GM20431 (cell line): Measurements from ENCODE around the gene DFFB.
"Not testable (repeated sequence)": the region's sequence is repeated elsewhere in the genome, so short reads cannot be mapped to it uniquely, and the experiment has no call there.

ENCODE experiments used
- in situ Hi-C: fragments of 300-500 bp; cut with MseI, MboI; formaldehyde crosslinking; loops from one replicate; pipeline ENCODE4 v1.15.0; 2020; ENCODE audit warnings: low sequenced_read_pairs; ENCODE audit not compliant: unreplicated experiment

The DFFB gene, protein sequence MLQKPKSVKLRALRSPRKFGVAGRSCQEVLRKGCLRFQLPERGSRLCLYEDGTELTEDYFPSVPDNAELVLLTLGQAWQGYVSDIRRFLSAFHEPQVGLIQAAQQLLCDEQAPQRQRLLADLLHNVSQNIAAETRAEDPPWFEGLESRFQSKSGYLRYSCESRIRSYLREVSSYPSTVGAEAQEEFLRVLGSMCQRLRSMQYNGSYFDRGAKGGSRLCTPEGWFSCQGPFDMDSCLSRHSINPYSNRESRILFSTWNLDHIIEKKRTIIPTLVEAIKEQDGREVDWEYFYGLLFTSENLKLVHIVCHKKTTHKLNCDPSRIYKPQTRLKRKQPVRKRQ

DNA sequence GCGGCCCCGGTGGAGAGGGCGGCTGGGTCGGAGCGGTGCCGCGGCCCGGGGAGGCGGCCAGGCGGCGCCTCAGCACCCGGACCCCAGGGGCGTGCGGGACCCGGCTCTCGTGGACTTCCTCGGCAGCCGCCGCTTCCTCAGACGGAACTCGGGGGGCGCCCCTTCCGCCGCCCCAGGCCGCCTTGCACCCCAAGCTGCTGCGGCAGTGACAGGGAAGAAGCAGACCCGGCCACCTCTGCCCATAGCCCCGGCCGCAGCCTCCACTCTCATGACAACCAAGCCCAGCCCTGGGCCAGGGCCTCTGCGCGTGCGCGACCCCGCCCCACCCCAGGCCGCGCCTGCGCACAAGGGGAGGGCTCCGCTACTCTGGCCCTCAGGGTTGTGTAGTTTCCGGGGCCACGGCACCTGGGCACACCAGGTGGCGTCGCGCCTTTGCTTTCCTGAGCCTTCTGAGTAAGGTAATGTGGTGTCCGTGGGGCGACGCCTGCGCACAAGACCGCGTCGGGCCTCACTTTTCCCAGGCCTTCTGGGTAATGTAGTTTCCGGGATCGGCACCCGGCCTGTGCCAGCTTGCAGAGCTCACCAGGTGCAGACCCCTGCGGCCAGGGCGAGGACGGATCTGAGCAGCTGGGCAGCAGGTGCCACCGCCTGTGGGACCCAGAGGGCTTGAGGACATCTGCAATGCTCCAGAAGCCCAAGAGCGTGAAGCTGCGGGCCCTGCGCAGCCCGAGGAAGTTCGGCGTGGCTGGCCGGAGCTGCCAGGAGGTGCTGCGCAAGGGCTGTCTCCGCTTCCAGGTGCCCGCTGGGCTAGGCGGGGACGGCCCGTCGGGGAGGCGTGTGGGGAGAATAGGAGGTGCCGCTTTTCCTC, at the start of gene DFFB, which contains the start of gene CEP104:
DFFB (plus strand) TSS at position 554 of the 868 bp plus-strand sequence; CDS start at position 682, 128 bp downstream.
CEP104 (minus strand) TSS at position 289 of the 868 bp plus-strand sequence. CDS start 4,804 bp downstream, outside the sequence.
- in situ Hi-C loops, result no loop called here

DNA sequence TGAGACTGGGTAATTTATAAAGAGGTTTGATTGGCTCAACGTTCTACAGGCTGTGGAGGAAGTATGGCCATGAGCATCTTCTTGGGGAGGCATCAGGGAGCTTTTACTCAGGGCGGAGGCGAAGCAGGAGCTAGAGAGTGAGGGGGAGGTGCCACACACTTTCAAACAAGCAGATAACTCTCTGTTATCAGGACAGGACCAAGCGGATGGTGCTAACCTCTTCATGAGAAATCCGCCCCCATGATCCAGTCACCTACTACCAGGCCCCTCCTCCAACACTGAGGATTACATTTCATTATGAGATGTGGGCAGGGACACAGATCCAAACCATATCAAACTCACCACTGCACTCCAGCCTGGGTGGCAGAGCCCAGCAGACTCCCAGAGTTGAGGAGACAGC, 49.5 kb upstream of the DFFB start:
- in situ Hi-C loops, result no loop called here

DNA sequence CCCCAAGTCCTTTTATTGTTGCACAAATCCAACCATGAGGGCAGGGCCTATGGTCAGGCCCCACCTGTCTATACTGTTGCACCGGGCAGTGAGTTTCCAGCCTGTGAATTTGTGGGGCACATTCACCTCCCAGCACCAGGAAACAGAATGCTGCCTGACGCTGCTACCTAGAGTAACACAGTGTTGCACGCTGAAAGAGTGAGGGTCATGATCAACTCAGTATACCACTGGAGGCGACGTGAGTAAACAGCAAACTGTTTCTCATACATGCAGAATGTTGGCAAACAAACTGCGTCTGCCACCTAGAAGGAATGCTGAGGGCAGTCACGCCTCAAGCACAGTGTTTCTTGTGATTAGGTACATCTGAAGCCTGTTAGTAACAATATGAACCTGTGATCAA, 47.6 kb upstream of the DFFB start:
- in situ Hi-C loops, result no loop called here

DNA sequence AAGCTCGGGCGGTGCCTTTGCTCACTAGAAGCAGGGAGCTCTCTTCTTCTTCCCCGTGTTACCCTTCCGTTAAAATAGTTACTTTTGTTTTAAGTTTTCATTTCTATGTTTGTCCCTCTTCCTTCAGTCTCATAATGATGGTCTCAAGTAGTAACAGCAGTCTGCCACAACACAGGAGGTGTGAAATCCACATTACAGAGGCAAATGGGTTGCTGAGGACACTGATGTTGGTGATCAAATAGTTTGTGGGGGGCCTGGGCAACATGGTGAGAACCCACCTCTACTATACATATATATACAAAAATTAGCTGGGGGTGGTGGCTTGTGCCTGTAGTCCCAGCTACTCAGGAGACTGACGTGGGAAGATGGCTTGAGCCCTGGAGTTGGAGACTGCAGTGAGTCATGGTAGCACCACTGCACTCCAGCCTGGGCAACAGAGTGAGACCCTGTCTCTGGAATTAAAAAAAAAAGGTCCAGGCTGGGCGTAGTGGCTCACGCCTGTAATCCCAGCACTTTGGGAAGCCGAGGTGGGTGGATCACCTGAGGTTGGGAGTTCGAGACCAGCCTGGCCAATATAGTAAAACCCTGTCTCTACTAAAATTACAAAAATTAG, 47.0 kb upstream of the DFFB start:
- in situ Hi-C loops, result not testable (repeated sequence)

DNA sequence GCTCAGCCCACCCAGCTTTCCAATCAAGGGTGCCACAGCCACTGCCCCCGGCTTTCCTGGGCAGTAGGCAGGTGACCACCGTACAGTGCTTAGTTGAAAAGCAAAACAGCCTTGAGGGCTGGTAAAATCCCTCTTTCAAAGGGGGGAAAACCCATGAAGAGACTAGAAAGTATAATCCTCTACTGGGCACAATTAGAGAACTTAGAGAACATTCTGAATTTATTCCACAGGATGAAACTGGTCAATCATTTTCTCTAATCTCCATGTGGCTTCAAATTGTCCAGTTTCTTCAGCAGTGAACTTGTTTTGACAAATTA, 45.7 kb upstream of the DFFB start:
- in situ Hi-C loops, result no loop called here

DNA sequence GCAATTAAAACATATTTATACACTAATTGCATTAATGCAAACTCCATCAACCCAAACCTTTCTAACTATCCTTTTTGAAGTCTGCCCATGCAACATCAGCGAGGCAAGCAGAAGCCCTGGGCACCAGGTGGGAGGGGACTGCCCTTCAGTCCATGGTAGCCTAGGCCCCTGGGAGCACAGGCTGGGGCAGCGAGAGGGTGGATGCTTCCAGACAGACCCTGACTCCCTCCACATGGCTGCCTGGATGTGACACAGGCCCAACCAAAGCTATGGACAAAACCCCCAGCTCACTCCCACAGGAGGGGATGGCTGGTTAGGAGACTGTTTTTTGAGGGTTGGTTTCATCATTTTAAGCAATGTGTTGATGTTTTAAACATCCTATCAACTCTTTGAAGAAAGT, 43.2 kb upstream of the DFFB start:
- in situ Hi-C loops, result no loop called here

DNA sequence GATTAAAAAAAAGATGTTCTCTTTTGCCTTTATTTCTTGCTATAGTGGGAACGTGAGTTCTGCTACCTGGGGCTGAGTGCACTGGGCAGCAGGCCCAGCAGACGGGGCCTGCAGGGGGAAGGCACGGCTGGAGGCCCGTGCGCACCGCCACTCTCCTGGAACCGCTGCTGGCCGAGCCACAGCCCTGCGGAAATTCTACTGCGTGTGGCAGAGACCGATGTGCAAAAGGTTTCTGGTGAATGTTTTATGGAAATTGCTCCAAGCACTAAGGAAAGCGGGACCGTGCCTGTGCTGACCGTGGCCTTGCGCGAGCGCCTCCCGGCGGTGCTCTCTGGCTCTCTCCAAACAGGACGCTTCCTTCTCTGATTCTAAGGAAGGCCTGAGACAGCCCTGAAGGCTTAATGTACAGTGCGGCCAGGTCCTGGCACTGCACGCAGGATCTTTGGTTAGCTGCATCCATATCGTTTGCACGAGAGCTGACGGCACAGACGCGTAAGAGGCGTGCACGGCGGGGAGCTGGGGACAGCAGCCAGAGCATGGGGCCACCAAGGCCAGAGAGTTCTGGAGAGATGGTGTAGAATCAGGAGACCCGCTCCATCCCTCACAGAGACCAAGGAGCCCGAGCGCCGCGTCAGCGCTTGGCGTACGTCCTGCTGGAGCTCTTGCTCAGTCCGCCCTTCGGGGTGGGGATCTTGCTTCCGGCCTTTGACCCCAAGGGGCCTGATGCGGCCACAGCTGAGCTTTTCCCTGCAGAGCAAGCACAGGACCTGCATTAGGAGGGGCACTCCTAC, 42.3 kb upstream of the DFFB start:
- in situ Hi-C loops, result no loop called here

DNA sequence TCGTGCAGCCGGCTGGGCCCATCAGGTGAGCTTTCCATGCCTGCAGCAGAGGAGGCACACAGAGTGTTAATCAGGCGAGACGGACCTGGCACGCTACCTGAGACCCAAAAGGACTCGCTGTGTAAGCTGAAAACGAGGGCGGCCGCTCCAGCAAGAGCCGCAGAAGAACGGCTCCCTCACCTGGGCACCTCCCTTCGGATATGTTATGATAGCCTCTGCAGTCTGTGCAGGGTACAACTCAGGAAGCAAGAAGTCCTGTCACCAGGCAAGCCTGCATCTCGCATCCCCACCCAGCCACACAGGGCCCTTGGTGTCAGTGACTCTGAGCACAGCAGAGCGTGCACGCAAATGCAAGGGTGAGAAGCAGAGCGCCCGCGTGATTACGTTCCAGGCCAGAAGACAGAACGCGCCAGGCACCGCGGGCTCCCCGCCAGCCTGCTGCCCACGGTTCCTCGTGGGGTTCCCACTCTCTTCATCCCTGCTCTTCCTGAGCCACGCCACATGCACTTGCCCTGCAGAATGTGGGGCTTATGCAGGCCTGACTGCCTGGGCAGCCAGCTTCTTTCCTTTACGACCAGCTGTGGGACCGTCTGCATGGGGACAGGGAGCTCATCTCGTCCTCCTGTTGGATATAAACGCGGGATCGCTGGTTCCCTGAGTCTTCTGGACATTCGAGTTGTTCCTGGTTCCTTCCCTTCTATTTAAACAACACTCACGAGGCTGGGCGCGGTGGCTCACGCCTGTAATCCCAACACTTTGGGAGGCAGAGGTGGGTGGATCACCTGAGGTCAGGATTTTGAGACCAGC, 40.7 kb upstream of the DFFB start:
- in situ Hi-C loops, result no loop called here

DNA sequence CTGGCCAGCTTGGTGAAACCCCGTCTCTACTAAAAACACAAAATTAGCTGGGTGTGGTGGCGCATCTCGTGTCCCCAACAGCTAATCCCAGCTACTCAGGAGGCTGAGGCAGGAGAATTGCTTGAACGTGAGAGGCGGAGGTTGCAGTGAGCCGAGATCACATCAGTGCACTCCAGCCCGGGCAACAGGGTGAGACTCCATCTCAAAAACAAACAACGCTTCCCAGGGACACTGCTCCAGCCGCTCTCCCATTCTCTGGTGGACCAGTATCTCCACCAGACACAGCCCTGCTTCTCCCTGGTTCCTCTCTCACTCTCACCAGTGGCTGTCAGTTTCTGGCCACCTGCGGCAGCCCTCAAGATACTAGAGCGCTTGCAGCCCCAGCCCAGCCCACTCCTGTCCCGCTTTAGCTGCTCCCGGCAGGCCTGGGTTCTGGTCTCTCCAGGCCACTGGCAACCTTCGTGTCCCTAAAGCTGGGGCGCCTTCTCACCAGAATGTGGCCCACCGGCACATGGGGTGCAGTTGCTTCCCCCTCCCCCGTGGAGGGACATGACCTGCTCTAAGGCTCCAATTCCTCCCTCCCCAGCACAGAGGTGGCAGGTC, 40.0 kb upstream of the DFFB start:
- in situ Hi-C loops, result no loop called here

DNA sequence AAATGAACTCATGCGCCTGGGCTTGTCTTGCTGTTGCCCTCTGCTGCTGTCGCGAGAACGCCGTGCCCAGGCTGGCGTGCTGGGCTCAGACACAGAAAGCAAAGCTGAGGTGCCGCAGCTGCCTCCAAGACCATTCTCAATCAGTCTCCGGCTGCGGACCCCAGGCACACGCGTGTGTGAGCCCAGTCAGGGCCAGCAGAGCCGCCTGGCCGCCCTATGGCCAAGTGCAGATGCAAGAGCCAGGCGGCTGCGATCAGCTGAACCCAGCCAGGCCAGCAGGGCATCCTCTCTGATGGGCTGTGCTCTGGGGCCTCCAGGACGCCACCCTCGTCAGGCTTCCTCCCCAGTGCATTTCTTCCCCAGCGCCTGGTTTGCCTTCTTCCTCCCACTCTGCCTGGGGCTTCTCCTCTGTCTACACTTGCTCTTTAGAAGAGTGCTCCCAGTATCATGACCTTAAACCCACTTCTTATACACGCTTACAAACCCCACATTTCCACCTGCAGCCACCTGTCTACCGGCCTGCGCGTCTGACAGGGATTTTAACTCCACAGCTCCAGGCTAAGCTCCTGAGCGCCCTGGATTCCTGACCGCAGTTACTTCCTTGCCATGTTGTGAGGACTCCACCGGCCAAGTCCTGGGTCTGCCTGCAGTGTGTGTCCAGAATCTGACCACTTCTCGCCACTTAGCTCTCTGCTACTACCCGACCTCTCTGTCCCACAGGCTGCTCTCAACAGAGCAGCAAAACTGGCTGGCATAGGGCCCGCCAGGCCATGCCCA, 39.3 kb upstream of the DFFB start:
- in situ Hi-C loops, result no loop called here

DNA sequence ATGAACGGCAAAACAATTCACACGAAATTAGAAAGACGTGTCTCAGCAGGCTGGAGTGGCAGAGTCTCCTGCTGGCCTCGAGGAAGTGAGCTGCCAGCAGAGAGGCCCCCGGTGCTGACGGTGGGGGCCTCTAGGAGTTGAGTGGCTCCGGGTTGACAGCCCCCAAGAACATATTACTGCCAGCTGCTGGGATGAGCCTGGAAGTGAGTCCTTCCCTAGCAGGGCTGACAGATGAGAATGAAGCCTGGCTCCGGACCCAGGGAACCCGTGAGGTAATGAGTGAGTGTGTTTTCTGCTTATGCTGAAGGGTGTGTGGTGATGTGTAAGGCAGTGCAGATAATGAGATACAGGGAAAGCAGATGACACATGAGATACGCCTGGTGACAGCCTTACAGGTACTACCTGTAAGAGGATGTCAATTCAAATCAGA, 37.5 kb upstream of the DFFB start:
- in situ Hi-C loops, result no loop called here

DNA sequence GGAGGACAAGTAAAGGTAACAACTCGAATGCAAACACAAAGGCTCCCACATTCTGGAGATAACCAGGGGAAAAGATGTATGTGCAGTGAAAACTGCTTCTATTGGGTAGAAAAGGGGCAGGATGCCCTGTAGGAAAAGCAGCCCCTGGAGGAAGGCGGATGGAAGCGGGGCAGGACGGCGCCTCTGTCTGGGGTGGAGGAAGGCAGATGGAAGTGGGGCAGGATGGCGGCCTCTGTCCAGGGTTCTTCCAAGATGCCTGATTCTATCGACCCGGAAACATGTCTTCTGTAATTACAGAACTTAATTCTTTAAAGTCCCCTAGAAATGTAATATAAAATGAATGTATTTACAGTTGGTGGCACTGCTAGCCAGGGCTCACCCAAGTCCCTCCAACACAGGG, 37.0 kb upstream of the DFFB start:
- in situ Hi-C loops, result no loop called here

DNA sequence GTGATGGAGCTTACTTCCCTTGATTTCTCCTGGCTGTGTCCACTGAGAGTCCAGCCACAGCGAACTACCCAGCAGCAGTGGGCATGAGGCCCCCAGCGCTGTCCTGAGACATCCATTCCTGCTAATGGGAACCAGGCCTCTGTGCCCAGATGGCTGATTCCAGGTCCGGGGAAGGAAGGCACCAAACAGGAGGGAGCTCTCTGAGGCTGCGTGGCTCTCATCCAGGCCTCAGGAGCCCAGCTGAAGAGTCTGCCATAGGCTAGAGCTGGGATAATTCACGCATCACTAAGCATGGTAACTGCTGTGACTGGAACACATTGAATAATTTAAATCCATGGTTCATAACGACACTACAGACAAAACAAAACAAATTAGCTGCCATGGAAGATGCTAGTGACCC, 36.3 kb upstream of the DFFB start:
- in situ Hi-C loops, result no loop called here

DNA sequence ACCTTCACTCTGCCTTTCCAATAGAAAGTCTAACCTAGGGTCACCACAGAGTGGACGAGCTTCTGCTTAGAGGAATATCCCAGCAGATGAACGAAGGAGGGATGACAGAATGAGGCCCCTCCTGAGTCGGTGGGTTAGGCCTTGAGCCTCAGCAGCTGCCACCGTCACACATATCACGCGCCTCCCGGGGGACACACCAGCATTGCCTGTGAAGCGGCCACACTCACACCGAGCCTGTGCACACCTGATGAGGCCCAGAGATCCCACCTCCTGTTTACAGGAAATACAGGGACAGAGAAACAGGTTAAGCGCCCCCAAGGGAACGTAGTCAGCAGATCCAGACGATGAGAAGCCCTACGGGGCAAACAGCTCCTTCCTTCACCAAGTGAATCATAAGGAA, 35.8 kb upstream of the DFFB start:
- in situ Hi-C loops, result no loop called here

DNA sequence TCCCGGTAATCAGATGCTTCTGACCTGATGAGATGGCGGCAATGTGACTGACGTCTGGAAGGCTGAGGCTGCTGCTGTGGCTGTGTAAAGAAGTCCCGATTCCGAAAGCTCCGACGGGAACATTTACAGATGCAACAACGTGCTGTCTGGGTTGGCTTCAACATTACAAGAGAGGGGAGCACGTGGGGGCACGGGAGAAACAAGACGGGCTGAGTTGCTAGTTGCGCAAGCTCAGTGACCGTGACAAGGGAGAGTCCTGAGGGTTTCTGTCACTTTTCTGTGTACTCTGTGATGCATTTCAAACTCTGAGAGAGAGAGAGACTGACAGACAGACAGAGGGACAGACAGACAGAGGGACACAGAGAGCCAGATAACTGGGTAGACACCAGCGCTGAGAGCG, 35.4 kb upstream of the DFFB start:
- in situ Hi-C loops, result no loop called here

DNA sequence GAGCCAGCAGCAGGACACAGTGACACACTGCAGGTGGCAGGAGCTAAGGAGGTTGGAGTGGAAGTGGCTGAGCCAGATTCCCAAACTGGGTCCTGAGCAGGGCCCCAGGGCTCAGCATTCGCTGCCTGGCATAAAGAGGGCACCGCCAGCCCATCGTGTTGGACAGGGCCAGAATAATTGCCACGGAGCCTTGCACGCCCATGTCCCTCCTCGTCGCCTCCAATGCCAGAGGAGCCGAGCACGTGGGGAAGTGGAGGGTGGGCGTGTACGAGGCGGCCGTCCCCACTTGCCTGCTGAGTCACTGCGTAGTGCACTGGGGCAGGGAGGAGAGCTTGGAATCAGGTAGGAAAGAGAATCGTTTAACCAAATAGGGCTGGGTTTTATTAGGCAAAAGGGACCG, 34.9 kb upstream of the DFFB start:
- in situ Hi-C loops, result no loop called here

DNA sequence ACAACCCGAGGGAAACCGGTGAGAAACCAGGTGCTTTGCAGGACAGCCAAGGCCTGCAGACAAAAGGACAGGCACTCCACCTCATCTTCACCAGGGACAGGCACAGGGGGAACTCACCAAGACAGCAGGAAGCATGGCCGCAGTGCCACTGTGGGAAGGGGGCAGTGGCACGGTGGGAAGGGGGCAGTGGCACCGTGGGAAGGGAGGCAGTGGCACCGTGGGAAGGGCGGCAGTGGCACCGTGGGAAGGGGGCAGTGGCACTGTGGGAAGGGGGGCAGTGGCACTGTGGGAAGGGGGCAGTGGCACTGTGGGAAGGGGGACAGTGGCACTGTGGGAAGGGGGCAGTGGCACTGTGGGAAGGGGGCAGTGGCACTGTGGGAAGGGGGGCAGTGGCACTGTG, 32.6 kb upstream of the DFFB start:
- in situ Hi-C loops, result no loop called here

DNA sequence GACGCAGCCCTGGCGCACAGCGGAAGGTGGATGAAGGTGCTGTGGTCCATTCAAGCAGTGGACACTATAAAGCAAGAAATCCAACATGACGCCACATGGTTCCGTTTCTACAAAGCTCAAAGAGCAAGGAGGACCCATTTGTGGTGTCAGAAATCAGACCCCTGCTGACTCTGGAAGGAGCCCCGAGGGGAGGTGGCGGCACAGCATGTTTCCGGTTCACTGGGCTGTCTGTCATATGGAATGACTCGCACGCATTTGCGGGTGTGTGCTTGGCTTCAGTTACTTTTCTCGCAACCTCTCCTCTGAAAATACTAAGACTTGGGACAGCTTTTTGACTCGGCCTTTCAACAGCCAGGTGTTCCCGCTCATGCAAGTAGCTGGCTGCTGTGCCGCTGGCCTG, 31.9 kb upstream of the DFFB start:
- in situ Hi-C loops, result no loop called here
